Spinal cord (tissue), 10 donors: Measurements from ENCODE around the gene THRA. TPM values are rescaled to one million over a fixed set of nuclear protein-coding genes. Genes with fewer than 3 reads are reported as not detected.

Experiments used
- DNase-seq, 6 donors: peaks; one replicate each; pipeline versions ENCODE4 v3.0.0 to v3.0.0-alpha.2; 2013 to 2015; ENCODE audit warnings: low spot score in 6 of 6, low read depth in 4 of 6
- H3K27ac ChIP-seq: one replicate; pipeline ENCODE4 v1.5.1; 2013; ENCODE audit warnings: low read depth, low read length, control low read depth
- H3K27me3 ChIP-seq: one replicate; pipeline ENCODE4 v1.6.1; 2013; ENCODE audit warnings: low read length; ENCODE audit not compliant: control insufficient read depth, insufficient read depth
- H3K36me3 ChIP-seq: one replicate; pipeline ENCODE4 v1.6.1; 2013; ENCODE audit warnings: low read length; ENCODE audit not compliant: control insufficient read depth, insufficient read depth
- H3K4me1 ChIP-seq: one replicate; pipeline ENCODE4 v1.6.1; 2013; ENCODE audit warnings: low read length; ENCODE audit not compliant: control insufficient read depth, insufficient read depth
- H3K4me3 ChIP-seq: one replicate; pipeline ENCODE4 v1.5.1; 2013; ENCODE audit warnings: low read depth, low read length, control low read depth
- H3K9me3 ChIP-seq: one replicate; pipeline ENCODE4 v1.6.1; 2013; ENCODE audit warnings: low read length; ENCODE audit not compliant: control insufficient read depth, insufficient read depth
- WGBS: methylation state at CpG from one replicate; pipeline ENCODE4 v1.1.5; 2013; ENCODE audit warnings: missing lambda C conversion rate; ENCODE audit not compliant: insufficient coverage; 5-methylcytosine and 5-hydroxymethylcytosine counted together
- polyA plus RNA-seq, 2 donors: library from polyadenylated mRNA; unstranded; fragments of 120-200 nt; gene quantifications; one replicate each; pipeline ENCODE4 v1.2.1, GENCODE V29; 2013; ENCODE audit not compliant: insufficient read length in 2 of 2
- total RNA-seq, 2 donors: library from RNA; depleted of rRNA in 1 of 2; stranded (reverse); fragments of 120-200 nt in 1 of 2; fragments of >200 nt in 1 of 2; gene quantifications; one replicate each; pipeline versions ENCODE4 v1.2.3 to v1.2.4, GENCODE V29; 2013 to 2014
- donor health status: healthy.

Gene THRA
- total and polyA plus RNA-seq, 4 donors = 80.1 to 252 (median 197) TPM

DNA sequence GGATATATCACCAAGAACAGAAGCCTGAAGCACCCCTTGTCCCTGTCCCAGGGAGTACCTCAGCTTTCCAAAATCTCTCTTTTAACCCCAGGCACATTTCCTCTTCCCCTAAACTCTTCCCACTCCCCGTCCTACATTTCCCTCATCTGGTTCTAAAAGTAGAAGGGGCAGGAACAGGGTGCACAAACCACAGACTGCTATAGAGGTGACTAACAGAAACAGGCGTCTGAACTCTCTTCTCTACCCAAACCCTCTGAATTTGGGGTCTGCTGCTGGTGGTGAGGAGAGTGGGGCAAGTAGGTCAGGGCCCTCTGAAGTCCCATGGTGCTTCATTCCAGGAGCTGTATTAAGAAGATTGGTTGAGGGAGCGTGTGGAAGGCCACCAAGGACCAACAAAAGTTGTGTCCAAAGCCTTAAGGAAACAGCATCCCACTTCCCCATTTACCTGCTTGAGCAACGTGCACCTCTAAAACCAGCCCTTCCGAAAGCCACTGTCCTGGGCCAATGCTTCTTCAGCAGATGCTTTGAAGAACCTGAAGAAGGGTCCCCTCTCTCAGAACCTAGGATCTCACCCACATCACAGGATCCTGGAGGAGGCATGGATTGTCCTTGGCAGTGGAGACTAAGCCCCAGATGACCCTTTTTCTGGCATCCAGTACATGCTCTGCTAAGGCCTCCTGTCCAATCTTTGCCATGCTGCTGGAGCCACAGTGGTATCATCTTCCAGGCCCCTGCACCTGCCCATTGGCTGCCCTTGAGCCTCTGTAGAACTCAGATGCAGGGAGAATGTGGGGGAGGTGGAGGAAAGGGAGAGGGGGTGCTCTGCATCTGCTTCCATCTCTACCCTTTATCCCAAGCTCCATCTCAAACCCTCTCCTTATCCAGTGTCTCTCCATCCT is 43.3 kb downstream of the THRA start:
- Histone ChIP-seq H3K36me3 (no peaks in the 10 kb centered on the region), H3K27me3 (no peaks in the 10 kb centered on the region), H3K4me3 (no peak overlapping the region), H3K9me3 (no peaks in the 10 kb centered on the region), H3K27ac (peak overlapping the region; percentile 96), H3K4me1 (peaks cover 66% of the 10 kb centered on the region)
- no peak for DNase-seq
- WGBS = 88% methylated on average over 3 of the region's 5 CpGs

- Histone ChIP-seq H3K9me3 (no peaks in the 10 kb centered on the region), H3K27ac (peak overlapping the region; percentile 96), H3K4me3 (no peak overlapping the region), H3K4me1 (peaks cover 72% of the 10 kb centered on the region), H3K36me3 (no peaks in the 10 kb centered on the region), H3K27me3 (no peaks in the 10 kb centered on the region)
- peak in 2 of 6 donors; percentile 93 to 94 for DNase-seq
- 5% methylated on average over 4 of the region's 20 CpGs for WGBS
These were observed 44.2 kb downstream of the THRA start for GRCh38 chr17:40106760-40107521.

- peak in 1 of 6 donors; percentile 54 for DNase-seq
- WGBS = 37% methylated on average over 4 of the region's 5 CpGs
These were observed 44.9 kb downstream of the THRA start for GRCh38 chr17:40107522-40108174.

GRCh38 chr17:40108970-40109824 is 46.4 kb downstream of the THRA start:
- Histone ChIP-seq H3K27me3 (no peaks in the 10 kb centered on the region), H3K36me3 (no peaks in the 10 kb centered on the region), H3K4me3 (no peak overlapping the region), H3K27ac (peak overlapping the region; percentile 96), H3K9me3 (no peaks in the 10 kb centered on the region), H3K4me1 (peaks cover 81% of the 10 kb centered on the region)
- 94% methylated on average over 2 of the region's 9 CpGs for WGBS
- DNase-seq = no peak

More at GRCh38 chr17:40107522-40108174, 44.9 kb downstream of the THRA start:
- Histone ChIP-seq H3K4me3 (no peak overlapping the region), H3K27me3 (no peaks in the 10 kb centered on the region), H3K4me1 (peaks cover 77% of the 10 kb centered on the region), H3K9me3 (no peaks in the 10 kb centered on the region), H3K36me3 (no peaks in the 10 kb centered on the region), H3K27ac (peak overlapping the region; percentile 96)

DNA sequence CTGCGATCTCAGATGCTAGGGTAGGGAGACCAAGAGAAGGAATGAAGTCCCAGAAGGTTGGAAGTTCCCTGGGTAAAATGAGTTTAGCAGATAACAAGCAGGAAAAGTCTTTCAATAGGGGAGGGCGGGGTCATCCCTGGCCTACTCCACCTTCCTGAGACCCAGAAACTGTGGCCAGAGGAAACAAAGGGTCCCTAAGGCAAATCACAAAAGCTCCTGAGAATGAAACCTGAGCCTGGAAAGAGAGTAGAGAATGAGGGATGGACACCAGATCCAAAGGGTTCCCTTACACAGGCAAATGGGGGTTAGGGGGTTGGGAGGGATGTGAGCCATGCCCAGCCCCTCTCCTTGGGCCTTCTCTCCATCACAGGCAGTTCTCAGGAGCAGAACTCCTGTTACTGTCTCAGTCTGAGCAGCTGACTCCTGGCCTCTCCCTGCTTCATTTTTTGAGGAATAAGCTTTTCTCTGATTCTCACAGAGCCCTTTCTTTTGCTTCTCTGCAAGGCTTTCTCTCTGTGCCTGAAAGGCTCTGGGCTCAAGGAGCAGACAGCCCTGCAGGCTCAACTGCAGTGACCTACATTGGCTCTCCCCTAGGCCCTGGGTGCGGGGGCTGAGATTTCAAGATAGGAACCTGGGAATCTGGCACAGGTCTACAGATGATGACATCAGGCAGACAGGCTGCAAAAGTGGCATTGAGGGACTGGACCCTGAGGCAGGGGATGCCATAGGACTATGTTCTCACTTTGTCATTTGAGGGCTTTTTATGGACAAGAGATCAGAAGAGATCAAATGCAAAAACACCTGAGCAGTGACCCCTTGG is 47.5 kb downstream of the THRA start:
- Histone ChIP-seq H3K4me3 (no peak overlapping the region), H3K4me1 (peaks cover 80% of the 10 kb centered on the region), H3K9me3 (no peaks in the 10 kb centered on the region), H3K27ac (peak overlapping the region; percentile 96), H3K36me3 (no peaks in the 10 kb centered on the region), H3K27me3 (no peaks in the 10 kb centered on the region)
- DNase-seq = no peak
- WGBS = 38% methylated on average over 1 of the region's 3 CpGs

GRCh38 chr17:40111221-40112128 is 48.7 kb downstream of the THRA start:
- WGBS = 5% methylated on average over 8 of the region's 12 CpGs
- no peaks in the 10 kb centered on the region for H3K36me3 ChIP-seq
- H3K27ac ChIP-seq = peak overlapping the region; percentile 96
- peak overlapping the region; percentile 11 for H3K4me3 ChIP-seq
- no peaks in the 10 kb centered on the region for H3K9me3 ChIP-seq
- H3K4me1 ChIP-seq = peaks cover 75% of the 10 kb centered on the region
- peak in 3 of 6 donors; percentile 79 to 96 (median 94) for DNase-seq
- no peaks in the 10 kb centered on the region for H3K27me3 ChIP-seq

DNA sequence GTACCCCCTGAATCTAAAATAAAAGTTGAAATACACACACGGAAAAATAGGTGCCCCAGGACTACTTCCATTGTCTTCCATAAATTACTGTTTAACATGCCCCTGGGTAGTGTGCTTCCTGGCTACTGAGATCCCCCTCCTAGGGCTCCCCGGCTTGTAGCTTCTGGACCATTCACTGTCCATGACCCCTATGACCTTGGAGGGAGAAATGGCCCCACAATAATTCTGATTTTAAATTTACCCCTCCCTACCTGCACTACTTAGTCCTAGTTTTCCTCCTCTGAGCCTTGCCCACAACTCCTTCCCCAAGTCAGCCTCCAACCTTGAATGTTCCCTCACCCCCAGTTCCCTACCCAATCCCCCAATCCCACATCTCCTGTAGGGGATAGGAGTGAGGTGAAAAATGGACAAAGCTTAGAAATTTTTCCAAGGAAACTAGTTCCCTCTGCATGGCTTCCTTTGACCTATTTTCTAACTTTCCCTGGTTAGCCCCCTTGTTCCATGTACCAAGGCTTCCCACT is 49.5 kb downstream of the THRA start:
- Histone ChIP-seq H3K27me3 (no peaks in the 10 kb centered on the region), H3K36me3 (no peaks in the 10 kb centered on the region), H3K4me3 (no peak overlapping the region), H3K27ac (peak overlapping the region; percentile 96), H3K9me3 (no peaks in the 10 kb centered on the region), H3K4me1 (peaks cover 67% of the 10 kb centered on the region)
- no peak for DNase-seq
- WGBS = 0% methylated on average over 2 of the region's 2 CpGs
